HCT116 (cell line): ENCODE results near the gene TRIM13. TPM values are rescaled to one million over a fixed set of nuclear protein-coding genes. Genes with fewer than 3 reads are reported as not detected.

ENCODE experiments used
- ATAC-seq: fragments of 200-7000 bp; cut with Tn5 transposase; 2 replicates; pipeline ENCODE4 v1.9.1; 2020; ENCODE audit warnings: mild to moderate bottlenecking, moderate library complexity
- BruUV-seq: library from RNA; stranded (reverse); fragments of 400-500 nt; replicated peaks from 2 replicates; lab custom pipeline; 2021; lab: Mats Ljungman, UMichigan
- CTCF ChIA-PET: fragments of 300-600 bp; sonication (Branson Sonifier 250); formaldehyde crosslinking; loops from one replicate; lab custom pipeline; 2021; ENCODE audit warnings: antibody characterized with exemption; lab: Charles Lee
- POLR2A ChIA-PET: fragments of 300-600, 350-600 bp; sonication (Branson Sonifier 250); formaldehyde crosslinking; loops from one replicate; lab custom pipeline; 2021; ENCODE audit warnings: antibody characterized with exemption; lab: Charles Lee
- RAD21 ChIA-PET, 2 experiments: fragments of 300-600 bp; sonication (Branson Sonifier 250); formaldehyde crosslinking; loops; one replicate each; lab custom pipeline; 2023; ENCODE audit warnings: low total read pairs in 2 of 2; ENCODE audit not compliant: uncharacterized antibody in 2 of 2, unreplicated experiment in 2 of 2, low non-redundant PET in 1 of 2; lab: Charles Lee
- DNase-seq: peaks from one replicate; pipeline ENCODE4 v3.0.0-alpha.2; 2010; ENCODE audit warnings: low read depth, low spot score
- H2AFZ ChIP-seq: fragments of 200-600 bp; shearing (Covaris generic), sonication (generic); 2 replicates; pipeline ENCODE4 v1.6.1; 2017; ENCODE audit warnings: low read depth, mixed run types, mixed read lengths, antibody characterized with exemption, low read length; ENCODE audit not compliant: poor library complexity, severe bottlenecking
- H3K27ac ChIP-seq: 2 replicates; pipeline ENCODE4 v1.5.1; 2012; ENCODE audit warnings: low read depth, low read length
- H3K27me3 ChIP-seq: fragments of 200-600 bp; sonication (generic); 2 replicates; pipeline ENCODE4 v1.6.1; 2016; ENCODE audit warnings: mixed run types, low read length, mixed read lengths; ENCODE audit not compliant: insufficient read depth
- H3K36me3 ChIP-seq, 2 experiments: fragments of 200-500 bp in 1 of 2; fragments of 200-600 bp in 1 of 2; sonication (Bioruptor generic) in 1 of 2; sonication (generic) in 1 of 2; 2 replicates each; pipeline versions ENCODE4 v1.5.1 to v1.6.1; 2014 to 2016; ENCODE audit warnings: low read length in 2 of 2, inconsistent platforms in 1 of 2, mixed read lengths in 1 of 2, mixed run types in 1 of 2; ENCODE audit not compliant: insufficient read depth in 2 of 2, control insufficient read depth in 1 of 2
- H3K4me1 ChIP-seq, 2 experiments: fragments of 200-600 bp in 1 of 2; sonication (generic) in 1 of 2; 2 replicates each; pipeline versions ENCODE4 v1.5.1 to v1.6.1; 2012 to 2017; ENCODE audit warnings: low read length in 2 of 2, inconsistent platforms in 1 of 2, mild to moderate bottlenecking in 1 of 2, mixed read lengths in 1 of 2, mixed run types in 1 of 2, moderate library complexity in 1 of 2; ENCODE audit not compliant: insufficient read depth in 2 of 2, control insufficient read depth in 1 of 2
- H3K4me2 ChIP-seq: fragments of 200-600 bp; sonication (generic); 2 replicates; pipeline ENCODE4 v1.6.1; 2017; ENCODE audit warnings: mixed run types, low read length, mixed read lengths
- H3K4me3 ChIP-seq, 2 experiments: fragments of 200-600 bp in 1 of 2; sonication (generic) in 1 of 2; replicated peaks in 1 of 2; 2 replicates each; pipeline ENCODE4 v1.5.1; 2011 to 2016; ENCODE audit warnings: low read length in 2 of 2, control low read depth in 1 of 2, low read depth in 1 of 2, mild to moderate bottlenecking in 1 of 2, mixed read lengths in 1 of 2, mixed run types in 1 of 2
- H3K79me2 ChIP-seq: fragments of 200-600 bp; sonication (generic); 2 replicates; pipeline ENCODE4 v1.6.1; 2017; ENCODE audit warnings: mild to moderate bottlenecking, mixed run types, low read length, moderate library complexity, mixed read lengths; ENCODE audit not compliant: insufficient read depth
- H3K9ac ChIP-seq: fragments of 200-600 bp; sonication (generic); 2 replicates; pipeline ENCODE4 v1.6.1; 2016; ENCODE audit warnings: low read length, mixed read lengths
- H3K9me2 ChIP-seq: fragments of 200-600 bp; sonication (generic), shearing (Covaris generic); 2 replicates; pipeline ENCODE4 v1.6.1; 2017; ENCODE audit warnings: mixed run types, mild to moderate bottlenecking, moderate library complexity; ENCODE audit not compliant: insufficient read depth
- H3K9me3 ChIP-seq, 2 experiments: fragments of 200-500 bp in 1 of 2; fragments of 200-600 bp in 1 of 2; sonication (Bioruptor generic) in 1 of 2; sonication (generic) in 1 of 2; 2 replicates each; pipeline ENCODE4 v1.6.1; 2014 to 2017; ENCODE audit warnings: low read length in 2 of 2, mixed read lengths in 2 of 2, inconsistent platforms in 1 of 2, low read depth in 1 of 2, mild to moderate bottlenecking in 1 of 2, mixed run types in 1 of 2, moderate library complexity in 1 of 2; ENCODE audit not compliant: control insufficient read depth in 1 of 2, insufficient read depth in 1 of 2
- H4K20me1 ChIP-seq: fragments of 200-600 bp; sonication (generic), shearing (Covaris generic); 2 replicates; pipeline ENCODE4 v1.6.1; 2017; ENCODE audit warnings: mixed run types, mild to moderate bottlenecking, moderate library complexity; ENCODE audit not compliant: insufficient read depth
- CEBPB ChIP-seq: IDR thresholded peaks from 2 replicates; pipeline ENCODE4 v1.6.1; 2012; ENCODE audit warnings: low read depth
- CTCF ChIP-seq, 3 experiments: fragments of 200-600 bp in 1 of 3; sonication (generic) in 1 of 3; IDR thresholded peaks in 2 of 3; conservative IDR thresholded peaks in 1 of 3; 2 replicates each; pipeline ENCODE4 v1.5.1; 2012 to 2017; ENCODE audit warnings: low read depth in 2 of 3, low read length in 2 of 3, antibody characterized with exemption in 1 of 3, borderline replicate concordance in 1 of 3, control low read depth in 1 of 3, mild to moderate bottlenecking in 1 of 3, mixed read lengths in 1 of 3, mixed run types in 1 of 3, moderate library complexity in 1 of 3; ENCODE audit not compliant: insufficient read depth in 1 of 3
- EZH2 ChIP-seq: fragments of 200-600 bp; sonication (generic); IDR thresholded peaks from 2 replicates; pipeline ENCODE4 v1.6.1; 2017; ENCODE audit warnings: antibody characterized with exemption, mixed run types
- ZNF274 ChIP-seq: fragments of 200-500 bp; sonication (Bioruptor generic); IDR thresholded peaks from 2 replicates; pipeline ENCODE4 v1.6.1; 2014; ENCODE audit warnings: mild to moderate bottlenecking, low read depth, low read length, inconsistent platforms
- intact Hi-C: fragments of 100-400 bp; cut with micrococcal nuclease; formaldehyde crosslinking; loops from 2 replicates; pipeline ENCODE4 v1.10.0; 2022
- total RNA-seq: library from RNA; stranded (reverse); gene quantifications from one replicate; pipeline ENCODE4 v1.2.1, GENCODE V29; 2021; ENCODE audit not compliant: unreplicated experiment
- TF ChIP-seq, protein P1 (sequence below): IDR thresholded peaks from 2 replicates; pipeline ENCODE4 v1.6.1; 2011; ENCODE audit warnings: mild to moderate bottlenecking, low read length, moderate library complexity; ENCODE audit not compliant: insufficient replicate concordance; ENCODE audit errors: extremely low read depth

The TRIM13 gene
- total RNA-seq, 1 experiment from 2014 or later, result 24.6 TPM

- ChIA-PET RAD21 (no interaction called here), CTCF (no interaction called here), POLR2A (no interaction called here)
- Histone ChIP-seq H3K79me2 (peaks cover 8% of the 10 kb centered on the region), H3K36me3 (peaks cover 0 to 2% of the 10 kb centered on the region in 2 experiments; a peak in 2 of 4 replicates), H3K4me2 (no peak overlapping the region), H3K9me2 (no peaks in the 10 kb centered on the region), H3K9me3 (no peaks in the 10 kb centered on the region), H3K9ac (no peak overlapping the region), H3K27me3 (no peaks in the 10 kb centered on the region), H3K4me1 (peaks cover 5 to 19% of the 10 kb centered on the region in 2 experiments; a peak in 3 of 4 replicates), H3K4me3 (no peak overlapping the region)
- intact Hi-C loops, result loop anchor here (10.0 kb wide), 2 partner anchors 132 to 318 kb away; no protein-coding TSS in a partner anchor
- no TSS peak for BruUV-seq
- no peak for ATAC-seq
- TF ChIP-seq, protein P1, sequence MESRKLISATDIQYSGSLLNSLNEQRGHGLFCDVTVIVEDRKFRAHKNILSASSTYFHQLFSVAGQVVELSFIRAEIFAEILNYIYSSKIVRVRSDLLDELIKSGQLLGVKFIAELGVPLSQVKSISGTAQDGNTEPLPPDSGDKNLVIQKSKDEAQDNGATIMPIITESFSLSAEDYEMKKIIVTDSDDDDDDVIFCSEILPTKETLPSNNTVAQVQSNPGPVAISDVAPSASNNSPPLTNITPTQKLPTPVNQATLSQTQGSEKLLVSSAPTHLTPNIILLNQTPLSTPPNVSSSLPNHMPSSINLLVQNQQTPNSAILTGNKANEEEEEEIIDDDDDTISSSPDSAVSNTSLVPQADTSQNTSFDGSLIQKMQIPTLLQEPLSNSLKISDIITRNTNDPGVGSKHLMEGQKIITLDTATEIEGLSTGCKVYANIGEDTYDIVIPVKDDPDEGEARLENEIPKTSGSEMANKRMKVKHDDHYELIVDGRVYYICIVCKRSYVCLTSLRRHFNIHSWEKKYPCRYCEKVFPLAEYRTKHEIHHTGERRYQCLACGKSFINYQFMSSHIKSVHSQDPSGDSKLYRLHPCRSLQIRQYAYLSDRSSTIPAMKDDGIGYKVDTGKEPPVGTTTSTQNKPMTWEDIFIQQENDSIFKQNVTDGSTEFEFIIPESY, result no peak
- no peak for TF ChIP-seq EZH2
- no peak for TF ChIP-seq CTCF (IDR thresholded peaks at IDR 0.05 in 2 of 3, conservative IDR thresholded peaks at IDR 0.05 in 1 of 3; ENCODE audit: borderline replicate concordance in 1 of 3, insufficient read depth in 1 of 3, low read depth in 2 of 3, low read length in 2 of 3)
- no peak for TF ChIP-seq CEBPB
- TF ChIP-seq ZNF274, result no peak
- TF ChIP-seq, all 23 proteins: peak for 0
- no peaks in the 10 kb centered on the region for H4K20me1 ChIP-seq
- no peak overlapping the region for H2AFZ ChIP-seq
- DNase-seq, result no peak
- H3K27ac ChIP-seq, result no peak overlapping the region
Measured at GRCh38 chr13:49993111-49993510, 3.7 kb upstream of the TRIM13 start.
